Bronchial epithelial cell (primary cell): Measurements from ENCODE around the gene PPAT. TPM values are rescaled to one million over a fixed set of nuclear protein-coding genes. Genes with fewer than 3 reads are reported as not detected.
A peak's percentile ranks its signal among the peaks of the same experiment; 100 is the strongest.
"Not testable (repeated sequence)": the region's sequence is repeated elsewhere in the genome, so short reads cannot be mapped to it uniquely, and the experiment has no call there.

Experiments used
- DNase-seq: peaks from one replicate; pipeline ENCODE4 v3.0.0-alpha.2; 2010; ENCODE audit warnings: low read depth
- FAIRE-seq: peaks from 2 replicates; lab custom pipeline; 2011; peaks lifted over from hg19 to GRCh38; lab: Jason Lieb, UNC
- H3K27me3 ChIP-seq: 2 replicates; pipeline ENCODE4 v1.5.1; 2011; ENCODE audit warnings: low read length; ENCODE audit not compliant: control insufficient read depth, insufficient read depth
- H3K36me3 ChIP-seq: 2 replicates; pipeline ENCODE4 v1.5.1; 2011; ENCODE audit warnings: low read length; ENCODE audit not compliant: control insufficient read depth, insufficient read depth
- H3K4me3 ChIP-seq: 2 replicates; pipeline ENCODE4 v1.5.1; 2011; ENCODE audit warnings: mild to moderate bottlenecking, low read depth, low read length, control low read depth
- total RNA-seq: library from RNA; depleted of rRNA; stranded (reverse); fragments of >200 nt; gene quantifications from 2 replicates; pipeline ENCODE4 v1.2.1, GENCODE V29; 2014
- TF ChIP-seq, protein P1 (sequence below): IDR thresholded peaks from 2 replicates; pipeline ENCODE4 v1.5.1; 2011; ENCODE audit warnings: mild to moderate bottlenecking, moderate library complexity, low read length, control low read depth, inconsistent platforms; ENCODE audit not compliant: insufficient read depth, severe bottlenecking

PPAT gene
- total RNA-seq, 1 donor from 2014 or later = 33.2 TPM

- Histone ChIP-seq H3K4me3 (no peak overlapping the region), H3K27me3 (no peaks in the 10 kb centered on the region), H3K36me3 (no peaks in the 10 kb centered on the region)
- no peak for FAIRE-seq
- peak; percentile 25 for DNase-seq
- TF ChIP-seq, protein P1, sequence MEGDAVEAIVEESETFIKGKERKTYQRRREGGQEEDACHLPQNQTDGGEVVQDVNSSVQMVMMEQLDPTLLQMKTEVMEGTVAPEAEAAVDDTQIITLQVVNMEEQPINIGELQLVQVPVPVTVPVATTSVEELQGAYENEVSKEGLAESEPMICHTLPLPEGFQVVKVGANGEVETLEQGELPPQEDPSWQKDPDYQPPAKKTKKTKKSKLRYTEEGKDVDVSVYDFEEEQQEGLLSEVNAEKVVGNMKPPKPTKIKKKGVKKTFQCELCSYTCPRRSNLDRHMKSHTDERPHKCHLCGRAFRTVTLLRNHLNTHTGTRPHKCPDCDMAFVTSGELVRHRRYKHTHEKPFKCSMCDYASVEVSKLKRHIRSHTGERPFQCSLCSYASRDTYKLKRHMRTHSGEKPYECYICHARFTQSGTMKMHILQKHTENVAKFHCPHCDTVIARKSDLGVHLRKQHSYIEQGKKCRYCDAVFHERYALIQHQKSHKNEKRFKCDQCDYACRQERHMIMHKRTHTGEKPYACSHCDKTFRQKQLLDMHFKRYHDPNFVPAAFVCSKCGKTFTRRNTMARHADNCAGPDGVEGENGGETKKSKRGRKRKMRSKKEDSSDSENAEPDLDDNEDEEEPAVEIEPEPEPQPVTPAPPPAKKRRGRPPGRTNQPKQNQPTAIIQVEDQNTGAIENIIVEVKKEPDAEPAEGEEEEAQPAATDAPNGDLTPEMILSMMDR = no peak
These were observed 62.6 kb downstream of the PPAT start for GRCh38 chr4:56372774-56373173.

DNA sequence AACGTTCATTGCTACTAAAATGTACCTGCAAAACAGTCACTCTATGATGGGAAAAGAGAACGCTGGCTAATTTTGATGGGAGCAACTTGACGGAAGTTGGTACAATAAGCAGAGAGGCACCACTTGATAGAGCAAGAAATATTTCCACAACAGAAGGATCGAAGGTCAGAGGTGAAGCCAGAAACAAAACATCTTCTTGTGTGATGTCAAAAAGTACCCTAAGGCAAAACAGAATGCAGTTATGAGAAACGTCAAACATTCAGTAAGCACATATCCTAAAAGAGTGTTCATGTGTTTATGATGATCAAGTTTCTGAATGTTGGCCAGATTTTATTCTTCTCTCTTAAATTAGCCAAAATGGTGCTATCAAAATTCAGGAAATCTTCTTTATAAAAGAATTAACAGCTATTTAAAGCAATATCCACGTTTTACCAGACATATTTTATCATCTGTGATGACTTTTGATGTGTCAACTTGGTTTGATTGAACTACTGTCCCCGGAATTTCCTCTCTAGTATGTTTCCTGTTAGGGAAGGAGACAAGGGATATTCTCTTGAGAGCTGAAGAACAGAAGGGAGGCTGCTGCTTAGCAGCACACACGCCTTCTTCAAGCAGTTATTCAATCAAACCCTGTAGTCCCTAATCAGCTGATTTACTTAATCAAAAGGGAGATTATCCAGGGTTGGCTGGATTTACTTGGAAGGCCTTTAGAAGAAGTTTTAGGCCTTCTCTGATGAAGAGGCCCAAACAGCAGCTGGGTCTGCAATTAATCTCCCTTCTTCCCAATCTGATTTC, 63.8 kb downstream of the PPAT start:
- TF ChIP-seq, protein P1 = no peak
- DNase-seq (no peak), FAIRE-seq (no peak)
- Histone ChIP-seq H3K36me3 (no peaks in the 10 kb centered on the region), H3K27me3 (no peaks in the 10 kb centered on the region), H3K4me3 (no peak overlapping the region)

- TF ChIP-seq, protein P1 = no peak
- H3K27me3 ChIP-seq = no peaks in the 10 kb centered on the region
- no peak overlapping the region for H3K4me3 ChIP-seq
- no peaks in the 10 kb centered on the region for H3K36me3 ChIP-seq
- FAIRE-seq (no peak), DNase-seq (no peak)
These were observed 65.0 kb downstream of the PPAT start for GRCh38 chr4:56370377-56370776.

DNA sequence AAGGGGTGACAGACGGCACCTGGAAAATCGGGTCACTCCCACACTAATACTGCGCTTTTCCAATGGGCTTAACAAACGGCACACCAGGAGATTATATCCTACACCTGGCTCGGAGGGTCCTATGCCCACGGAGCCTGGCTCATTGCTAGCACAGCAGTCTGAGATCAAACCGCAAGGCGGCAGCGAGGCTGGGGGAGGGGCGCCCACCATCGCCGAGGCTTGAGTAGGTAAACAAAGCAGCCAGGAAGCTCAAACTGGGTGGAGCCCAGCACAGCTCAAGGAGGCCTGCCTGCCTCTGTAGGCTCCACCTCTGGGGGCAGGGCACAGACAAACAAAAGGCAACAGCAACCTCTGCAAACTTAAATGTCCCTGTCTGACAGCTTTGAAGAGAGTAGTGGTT, 72.4 kb downstream of the PPAT start:
- H3K36me3 ChIP-seq, H3K27me3 ChIP-seq, H3K4me3 ChIP-seq, FAIRE-seq, DNase-seq: not testable (repeated sequence)

GRCh38 chr4:56360071-56360470, 75.3 kb downstream of the PPAT start:
- TF ChIP-seq, protein P1 = no peak
- FAIRE-seq = no peak
- peak; percentile 3 for DNase-seq
- no peaks in the 10 kb centered on the region for H3K36me3 ChIP-seq
- no peak overlapping the region for H3K4me3 ChIP-seq
- H3K27me3 ChIP-seq = no peaks in the 10 kb centered on the region

GRCh38 chr4:56356650-56357049, 78.8 kb downstream of the PPAT start:
- DNase-seq (no peak), FAIRE-seq (no peak)
- no peaks in the 10 kb centered on the region for H3K27me3 ChIP-seq
- TF ChIP-seq, protein P1 = no peak
- H3K4me3 ChIP-seq = no peak overlapping the region
- no peaks in the 10 kb centered on the region for H3K36me3 ChIP-seq
